GM10248 (cell line): ENCODE data around the gene PCNX3.

Experiments used
- CTCF ChIA-PET: fragments of 300-600 bp; sonication (Branson Sonifier 250); formaldehyde crosslinking; extraction: SDS; loops from one replicate; lab custom pipeline; 2021; ENCODE audit warnings: antibody characterized with exemption; lab: Yijun Ruan, JAX
- POLR2A ChIA-PET: fragments of 350-650 bp; sonication (Branson Sonifier 250); formaldehyde crosslinking; extraction: SDS; loops from one replicate; lab custom pipeline; 2020; ENCODE audit warnings: antibody characterized with exemption; lab: Yijun Ruan, JAX
- DNase-seq: peaks from one replicate; pipeline ENCODE4 v3.0.0; 2012; ENCODE audit errors: extremely low spot score
- TF ChIP-seq, protein P1 (sequence below): IDR thresholded peaks from 2 replicates; pipeline ENCODE4 v1.5.1; 2012; ENCODE audit warnings: mild to moderate bottlenecking, low read depth; ENCODE audit errors: extremely low read depth, missing control alignments, control extremely low read depth

PCNX3 gene

DNA sequence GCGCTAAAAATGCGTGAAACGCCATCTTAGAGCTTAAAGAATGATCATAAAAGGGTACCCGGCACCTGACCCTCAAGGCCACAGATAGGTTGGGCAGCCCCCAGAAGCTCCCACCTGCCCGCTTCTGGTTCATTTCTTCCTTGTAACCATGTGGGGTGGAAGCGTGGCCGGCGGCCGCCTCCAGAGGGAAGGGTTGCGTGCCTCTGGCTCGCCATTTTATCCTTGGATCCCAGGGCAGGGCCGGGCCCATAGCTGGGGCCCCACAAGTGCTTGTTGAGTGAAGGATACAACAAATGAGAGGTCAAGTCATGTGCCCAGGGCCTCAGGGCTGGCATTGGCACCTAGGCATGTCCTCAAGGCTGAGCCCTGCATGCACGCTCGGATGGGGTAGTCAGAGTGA lies 5.9 kb downstream of the PCNX3 start:
- CTCF ChIA-PET = interaction anchor here (1.1 to 1.5 kb wide), 2 partner anchors 16 to 446 kb away, joined by 3 to 6 read pairs; partner anchors contain the start of gene SIPA1
- TF ChIP-seq, protein P1, sequence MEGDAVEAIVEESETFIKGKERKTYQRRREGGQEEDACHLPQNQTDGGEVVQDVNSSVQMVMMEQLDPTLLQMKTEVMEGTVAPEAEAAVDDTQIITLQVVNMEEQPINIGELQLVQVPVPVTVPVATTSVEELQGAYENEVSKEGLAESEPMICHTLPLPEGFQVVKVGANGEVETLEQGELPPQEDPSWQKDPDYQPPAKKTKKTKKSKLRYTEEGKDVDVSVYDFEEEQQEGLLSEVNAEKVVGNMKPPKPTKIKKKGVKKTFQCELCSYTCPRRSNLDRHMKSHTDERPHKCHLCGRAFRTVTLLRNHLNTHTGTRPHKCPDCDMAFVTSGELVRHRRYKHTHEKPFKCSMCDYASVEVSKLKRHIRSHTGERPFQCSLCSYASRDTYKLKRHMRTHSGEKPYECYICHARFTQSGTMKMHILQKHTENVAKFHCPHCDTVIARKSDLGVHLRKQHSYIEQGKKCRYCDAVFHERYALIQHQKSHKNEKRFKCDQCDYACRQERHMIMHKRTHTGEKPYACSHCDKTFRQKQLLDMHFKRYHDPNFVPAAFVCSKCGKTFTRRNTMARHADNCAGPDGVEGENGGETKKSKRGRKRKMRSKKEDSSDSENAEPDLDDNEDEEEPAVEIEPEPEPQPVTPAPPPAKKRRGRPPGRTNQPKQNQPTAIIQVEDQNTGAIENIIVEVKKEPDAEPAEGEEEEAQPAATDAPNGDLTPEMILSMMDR = no peak
- POLR2A ChIA-PET = no interaction called here
- DNase-seq = no peak

DNA sequence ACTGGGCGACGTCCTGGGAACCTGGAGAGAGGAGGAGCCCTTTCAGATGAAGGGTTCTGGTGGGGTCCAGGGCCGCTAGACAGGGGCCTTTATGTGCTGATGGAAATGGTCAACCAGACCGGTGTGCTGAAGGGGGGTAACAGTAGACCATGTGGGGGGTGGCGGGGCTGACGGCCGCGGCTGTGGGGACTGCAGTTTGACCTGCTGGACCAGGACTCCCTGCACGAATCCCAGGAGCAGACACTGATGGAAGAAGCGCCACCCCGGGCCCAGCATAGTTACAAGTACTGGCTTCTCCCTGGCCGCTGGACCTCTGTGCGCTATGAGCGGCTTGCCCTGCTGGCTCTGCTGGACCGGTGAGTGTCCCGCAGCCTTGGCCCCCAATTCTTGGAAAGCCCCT lies 6.4 kb downstream of the PCNX3 start:
- DNase-seq = no peak
- TF ChIP-seq, protein P1 = no peak
- CTCF ChIA-PET = interaction anchor here (1.1 kb wide), 1 partner anchor 446 kb away, joined by 3 read pairs; no protein-coding TSS in a partner anchor
- POLR2A ChIA-PET = no interaction called here

DNA sequence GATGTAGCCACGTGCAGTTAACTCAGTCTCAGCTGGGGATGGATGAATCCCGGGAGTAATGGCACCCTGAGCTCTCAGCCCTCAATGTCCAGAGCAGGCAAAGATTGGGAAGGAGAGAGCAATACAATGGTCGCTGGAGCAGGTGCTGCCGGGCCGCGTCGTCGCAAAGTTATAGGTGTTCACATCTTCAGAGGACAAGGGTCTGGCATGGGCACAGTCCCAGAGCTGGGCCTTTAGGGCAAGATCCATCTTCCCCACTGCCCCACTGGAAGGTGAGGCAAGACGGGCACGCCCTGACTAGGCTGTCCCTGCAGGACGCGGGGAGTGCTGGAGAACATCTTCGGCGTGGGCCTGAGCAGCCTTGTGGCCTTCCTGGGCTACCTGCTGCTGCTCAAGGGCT lies 7.6 kb downstream of the PCNX3 start:
- ChIA-PET CTCF (interaction anchor here (1.0 to 4.7 kb wide), 5 partner anchors 10 to 157 kb away, joined by 3 to 54 read pairs (median 3); partner anchors contain the start of gene SIPA1), POLR2A (interaction anchor here (0.6 to 0.7 kb wide), 2 partner anchors 10 to 215 kb away, joined by 3 to 4 read pairs; no protein-coding TSS in a partner anchor)
- DNase-seq = no peak
- TF ChIP-seq, protein P1 = no peak

DNA sequence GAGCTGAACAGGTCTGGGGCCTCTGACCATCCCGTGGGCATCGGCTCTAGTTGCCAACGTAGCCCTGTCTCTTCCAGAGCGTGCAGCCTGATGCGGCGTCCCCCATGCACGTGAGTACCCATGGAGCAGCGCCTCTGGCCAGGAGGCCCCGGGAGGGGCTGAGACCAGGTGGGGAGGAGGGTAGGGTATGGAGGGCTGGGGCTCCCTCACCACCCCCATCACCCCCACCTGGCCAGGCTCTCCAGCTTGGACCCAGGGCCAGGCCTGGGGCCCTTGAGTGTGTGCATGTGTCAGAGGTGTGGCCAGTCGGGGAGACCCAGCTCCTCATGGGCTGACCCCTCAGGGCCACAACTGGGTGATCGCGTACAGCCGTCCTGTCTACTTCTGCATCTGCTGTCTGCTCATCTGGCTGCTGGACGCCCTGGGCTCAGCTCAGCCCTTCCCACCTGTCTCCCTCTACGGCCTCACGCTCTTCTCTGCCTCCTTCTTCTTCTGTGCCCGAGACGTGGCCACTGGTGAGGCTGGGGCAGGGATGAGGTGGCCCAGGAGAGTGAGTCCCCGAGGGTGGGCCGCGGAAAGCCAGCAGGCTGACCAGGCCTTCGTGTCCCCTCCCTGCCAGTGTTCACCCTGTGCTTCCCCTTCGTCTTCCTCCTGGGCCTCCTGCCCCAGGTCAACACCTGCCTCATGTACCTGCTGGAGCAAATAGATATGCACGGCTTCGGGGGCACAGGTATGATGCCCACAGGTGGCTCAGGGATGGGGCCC lies 8.5 kb downstream of the PCNX3 start:
- DNase-seq = no peak
- CTCF ChIA-PET = interaction anchor here (0.9 to 4.7 kb wide), 10 partner anchors 7 to 236 kb away, joined by 3 to 54 read pairs (median 4); partner anchors contain the start of genes KAT5 and SIPA1
- POLR2A ChIA-PET = no interaction called here
- TF ChIP-seq, protein P1 = no peak

DNA sequence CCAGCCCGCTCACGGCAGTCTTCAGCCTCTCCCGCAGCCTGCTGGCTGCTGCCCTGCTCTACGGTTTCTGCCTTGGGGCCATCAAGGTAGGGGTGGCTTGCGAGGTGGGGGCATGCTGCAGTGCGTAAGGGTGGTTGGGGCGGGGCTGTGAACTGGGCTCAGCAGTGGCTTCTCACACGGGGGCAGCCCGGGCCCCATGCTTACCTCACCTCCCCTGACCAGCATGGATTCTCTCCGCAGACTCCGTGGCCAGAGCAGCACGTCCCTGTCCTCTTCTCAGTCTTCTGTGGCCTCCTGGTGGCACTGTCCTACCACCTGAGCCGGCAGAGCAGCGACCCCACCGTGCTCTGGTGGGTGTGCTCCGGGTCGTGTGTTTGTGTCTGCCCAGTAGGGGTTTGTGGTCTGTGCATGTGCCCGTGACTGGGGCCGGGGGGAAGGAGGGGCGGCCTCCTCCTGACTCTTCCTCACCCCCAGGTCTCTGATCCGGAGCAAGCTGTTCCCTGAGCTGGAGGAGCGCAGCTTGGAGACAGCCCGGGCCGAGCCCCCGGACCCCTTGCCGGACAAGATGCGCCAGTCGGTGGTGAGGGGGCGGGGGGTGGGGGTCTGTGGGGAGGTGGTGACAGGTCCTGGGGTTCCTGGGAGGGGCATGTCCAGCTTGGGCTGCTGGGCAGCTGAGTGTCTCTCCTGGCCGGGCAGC lies 9.5 kb downstream of the PCNX3 start:
- ChIA-PET CTCF (interaction anchor here (0.8 to 4.7 kb wide), 25 partner anchors 8 to 265 kb away, joined by 3 to 54 read pairs (median 4); partner anchors contain the start of genes AP5B1, CCDC85B, KAT5 and PCNX3), POLR2A (interaction anchor here (0.6 kb wide), 1 partner anchor 12 kb away, joined by 3 read pairs; no protein-coding TSS in a partner anchor)
- TF ChIP-seq, protein P1 = no peak
- no peak for DNase-seq
